Kidney epithelial cell (primary cell): ENCODE data around the gene GCNA. TPM values are rescaled to one million over a fixed set of nuclear protein-coding genes. Genes with fewer than 3 reads are reported as not detected.
"Not testable (repeated sequence)": the region's sequence is repeated elsewhere in the genome, so short reads cannot be mapped to it uniquely, and the experiment has no call there.

Experiments used
- DNase-seq: peaks from one replicate; pipeline ENCODE4 v3.0.0-alpha.2; 2010; ENCODE audit warnings: low read depth
- H3K27me3 ChIP-seq: 2 replicates; pipeline ENCODE4 v1.6.0; 2011; ENCODE audit warnings: low read length; ENCODE audit not compliant: control insufficient read depth, insufficient read depth
- H3K36me3 ChIP-seq: 2 replicates; pipeline ENCODE4 v1.5.1; 2011; ENCODE audit warnings: low read length; ENCODE audit not compliant: control insufficient read depth, insufficient read depth
- H3K4me3 ChIP-seq: 2 replicates; pipeline ENCODE4 v1.5.1; 2011; ENCODE audit warnings: low read depth, mild to moderate bottlenecking, control low read depth, low read length
- total RNA-seq: library from RNA; depleted of rRNA; stranded (reverse); fragments of >200 nt; gene quantifications from 2 replicates; pipeline ENCODE4 v1.2.3, GENCODE V29; 2015
- TF ChIP-seq, protein P1 (sequence below): IDR thresholded peaks from 2 replicates; pipeline ENCODE4 v1.5.1; 2011; ENCODE audit warnings: mild to moderate bottlenecking, moderate library complexity, low read length, control low read depth, inconsistent platforms; ENCODE audit not compliant: insufficient read depth, poor library complexity, severe bottlenecking

The GCNA gene
- total RNA-seq, 1 donor from 2014 or later: 4.1 TPM

DNA sequence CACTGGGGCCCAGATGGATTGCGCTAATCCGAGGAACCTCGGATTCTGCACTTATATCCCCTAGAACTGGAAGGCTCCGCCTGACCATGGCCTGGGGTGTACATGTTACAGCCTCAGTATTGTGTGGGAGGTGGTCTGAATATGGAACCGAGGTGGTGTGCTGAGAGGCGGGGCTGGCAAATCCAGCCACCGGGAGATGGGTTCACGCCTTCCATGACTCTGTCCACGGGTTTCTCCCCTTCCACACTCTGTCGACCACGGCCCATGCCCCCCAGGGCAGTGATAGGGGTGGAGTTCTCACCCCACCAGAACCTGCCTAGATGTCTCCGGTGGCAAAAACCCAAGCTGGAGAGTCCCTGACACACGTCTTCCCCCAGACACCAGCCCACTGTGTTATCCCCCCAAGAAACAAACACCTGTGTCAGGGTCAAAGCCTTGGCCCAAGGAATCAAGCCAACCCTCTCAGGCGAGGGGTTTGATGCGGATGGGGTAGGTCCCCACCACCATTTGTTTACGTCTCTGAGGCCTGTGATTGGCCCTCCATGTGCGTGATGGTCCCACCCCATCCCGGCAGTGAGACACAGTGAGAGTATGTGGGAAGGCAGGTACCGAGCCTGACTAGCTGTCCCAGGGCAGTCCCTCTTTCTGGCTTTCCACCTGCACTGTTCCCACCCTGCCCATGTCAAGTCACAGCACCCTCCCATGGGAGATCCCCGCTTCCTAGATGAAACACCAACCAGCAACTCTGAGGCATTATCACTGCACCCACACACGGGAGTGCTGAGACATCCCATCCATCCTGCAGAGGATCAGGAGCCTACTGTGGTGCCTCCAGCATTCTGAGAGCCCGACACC, 82.6 kb downstream of the GCNA start:
- TF ChIP-seq, protein P1, sequence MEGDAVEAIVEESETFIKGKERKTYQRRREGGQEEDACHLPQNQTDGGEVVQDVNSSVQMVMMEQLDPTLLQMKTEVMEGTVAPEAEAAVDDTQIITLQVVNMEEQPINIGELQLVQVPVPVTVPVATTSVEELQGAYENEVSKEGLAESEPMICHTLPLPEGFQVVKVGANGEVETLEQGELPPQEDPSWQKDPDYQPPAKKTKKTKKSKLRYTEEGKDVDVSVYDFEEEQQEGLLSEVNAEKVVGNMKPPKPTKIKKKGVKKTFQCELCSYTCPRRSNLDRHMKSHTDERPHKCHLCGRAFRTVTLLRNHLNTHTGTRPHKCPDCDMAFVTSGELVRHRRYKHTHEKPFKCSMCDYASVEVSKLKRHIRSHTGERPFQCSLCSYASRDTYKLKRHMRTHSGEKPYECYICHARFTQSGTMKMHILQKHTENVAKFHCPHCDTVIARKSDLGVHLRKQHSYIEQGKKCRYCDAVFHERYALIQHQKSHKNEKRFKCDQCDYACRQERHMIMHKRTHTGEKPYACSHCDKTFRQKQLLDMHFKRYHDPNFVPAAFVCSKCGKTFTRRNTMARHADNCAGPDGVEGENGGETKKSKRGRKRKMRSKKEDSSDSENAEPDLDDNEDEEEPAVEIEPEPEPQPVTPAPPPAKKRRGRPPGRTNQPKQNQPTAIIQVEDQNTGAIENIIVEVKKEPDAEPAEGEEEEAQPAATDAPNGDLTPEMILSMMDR: no peak
- no peaks in the 10 kb centered on the region for H3K36me3 ChIP-seq
- H3K27me3 ChIP-seq: no peaks in the 10 kb centered on the region
- no peak overlapping the region for H3K4me3 ChIP-seq
- no peak for DNase-seq

DNA sequence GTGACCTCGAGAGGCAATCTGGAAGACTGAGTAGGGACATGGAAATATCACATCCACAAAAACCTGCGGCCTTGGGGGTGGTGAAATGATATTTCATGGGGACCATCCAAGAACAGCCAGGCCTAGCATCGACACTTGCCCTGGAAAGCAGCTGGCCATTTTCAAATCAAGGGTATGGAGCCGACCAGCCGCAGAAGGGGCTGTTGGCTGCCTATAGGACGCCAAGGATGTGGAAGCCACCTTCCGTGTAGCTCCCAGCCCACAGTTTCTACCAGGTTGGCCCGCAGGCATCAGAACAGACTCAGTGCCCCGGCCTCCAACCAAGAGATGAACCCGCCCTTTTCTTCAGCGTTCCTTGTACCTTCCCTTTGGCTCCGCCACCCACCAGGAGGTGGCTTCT, 83.7 kb downstream of the GCNA start:
- TF ChIP-seq, protein P1: no peak
- no peak for DNase-seq
- H3K27me3 ChIP-seq: no peaks in the 10 kb centered on the region
- H3K36me3 ChIP-seq: no peaks in the 10 kb centered on the region
- H3K4me3 ChIP-seq: no peak overlapping the region

DNA sequence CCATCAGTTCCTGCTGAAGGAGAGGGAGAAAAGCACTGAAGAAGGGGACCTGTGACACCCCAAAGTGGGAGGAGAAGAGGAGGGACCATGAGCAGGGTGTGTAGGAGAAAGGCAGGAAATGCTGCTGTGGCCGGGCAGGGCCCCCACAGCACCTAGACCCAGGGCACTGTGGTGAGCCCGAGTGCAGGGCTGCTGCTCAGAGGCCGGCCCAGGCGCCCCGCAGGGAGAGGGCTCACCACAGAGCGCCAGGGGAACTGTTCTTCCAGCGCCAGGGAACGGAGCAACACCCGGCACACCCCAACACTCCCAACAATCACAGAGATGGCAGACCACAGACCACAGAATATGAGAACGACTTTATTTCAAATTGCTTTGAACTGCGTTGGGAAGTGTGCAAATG, 84.4 kb downstream of the GCNA start:
- not testable (repeated sequence) for H3K27me3 ChIP-seq, H3K4me3 ChIP-seq, H3K36me3 ChIP-seq, DNase-seq

Other genes starting within 250 kb of the GCNA start
- 15.1 and 19.9 TPM in 2 replicates for gene TAF1, start 212.1 kb upstream of the GCNA start, total RNA-seq
- 71.7 and 82.2 TPM in 2 replicates for gene OGT, start 45.3 kb upstream of the GCNA start, total RNA-seq
- not detected in 2 replicates for gene CXCR3, start 40.1 kb downstream of the GCNA start, total RNA-seq
- 52.7 and 80.7 TPM in 2 replicates for gene CXorf49, start 139.8 kb downstream of the GCNA start, total RNA-seq
- gene CXorf49B, start 184.9 kb downstream of the GCNA start, total RNA-seq: not detected in 2 replicates